ENCODE data around the gene KRTAP5-10.
"Not testable (repeated sequence)": the region's sequence is repeated elsewhere in the genome, so short reads cannot be mapped to it uniquely, and the experiment has no call there.

DNA sequence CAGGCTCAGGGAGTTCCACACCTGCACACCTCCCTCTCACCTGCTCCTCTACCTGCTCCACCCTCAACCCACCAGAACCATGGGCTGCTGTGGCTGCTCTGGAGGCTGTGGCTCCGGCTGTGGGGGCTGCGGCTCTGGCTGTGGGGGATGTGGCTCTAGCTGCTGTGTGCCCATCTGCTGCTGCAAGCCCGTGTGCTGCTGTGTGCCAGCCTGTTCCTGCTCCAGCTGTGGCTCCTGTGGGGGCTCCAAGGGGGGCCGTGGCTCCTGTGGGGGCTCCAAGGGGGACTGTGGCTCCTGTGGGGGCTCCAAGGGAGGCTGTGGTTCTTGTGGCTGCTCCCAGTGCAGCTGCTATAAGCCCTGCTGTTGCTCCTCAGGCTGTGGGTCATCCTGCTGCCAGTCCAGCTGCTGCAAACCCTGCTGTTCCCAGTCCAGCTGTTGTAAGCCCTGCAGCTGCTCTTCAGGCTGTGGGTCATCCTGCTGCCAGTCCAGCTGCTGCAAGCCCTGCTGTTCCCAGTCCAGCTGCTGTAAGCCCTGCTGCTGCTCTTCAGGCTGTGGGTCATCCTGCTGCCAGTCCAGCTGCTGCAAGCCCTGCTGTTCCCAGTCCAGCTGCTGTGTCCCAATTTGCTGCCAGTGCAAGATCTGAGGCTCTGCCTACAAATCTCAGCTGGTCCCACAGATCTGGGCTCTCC lies 27.2 kb upstream of the KRTAP5-10 start, which contains the start of gene KRTAP5-8:
- TF ChIP-seq, protein P1, sequence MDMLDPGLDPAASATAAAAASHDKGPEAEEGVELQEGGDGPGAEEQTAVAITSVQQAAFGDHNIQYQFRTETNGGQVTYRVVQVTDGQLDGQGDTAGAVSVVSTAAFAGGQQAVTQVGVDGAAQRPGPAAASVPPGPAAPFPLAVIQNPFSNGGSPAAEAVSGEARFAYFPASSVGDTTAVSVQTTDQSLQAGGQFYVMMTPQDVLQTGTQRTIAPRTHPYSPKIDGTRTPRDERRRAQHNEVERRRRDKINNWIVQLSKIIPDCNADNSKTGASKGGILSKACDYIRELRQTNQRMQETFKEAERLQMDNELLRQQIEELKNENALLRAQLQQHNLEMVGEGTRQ (IDR thresholded peaks at IDR 0.05; ENCODE audit: low read length) = not testable (repeated sequence)
- TF ChIP-seq, protein P2, sequence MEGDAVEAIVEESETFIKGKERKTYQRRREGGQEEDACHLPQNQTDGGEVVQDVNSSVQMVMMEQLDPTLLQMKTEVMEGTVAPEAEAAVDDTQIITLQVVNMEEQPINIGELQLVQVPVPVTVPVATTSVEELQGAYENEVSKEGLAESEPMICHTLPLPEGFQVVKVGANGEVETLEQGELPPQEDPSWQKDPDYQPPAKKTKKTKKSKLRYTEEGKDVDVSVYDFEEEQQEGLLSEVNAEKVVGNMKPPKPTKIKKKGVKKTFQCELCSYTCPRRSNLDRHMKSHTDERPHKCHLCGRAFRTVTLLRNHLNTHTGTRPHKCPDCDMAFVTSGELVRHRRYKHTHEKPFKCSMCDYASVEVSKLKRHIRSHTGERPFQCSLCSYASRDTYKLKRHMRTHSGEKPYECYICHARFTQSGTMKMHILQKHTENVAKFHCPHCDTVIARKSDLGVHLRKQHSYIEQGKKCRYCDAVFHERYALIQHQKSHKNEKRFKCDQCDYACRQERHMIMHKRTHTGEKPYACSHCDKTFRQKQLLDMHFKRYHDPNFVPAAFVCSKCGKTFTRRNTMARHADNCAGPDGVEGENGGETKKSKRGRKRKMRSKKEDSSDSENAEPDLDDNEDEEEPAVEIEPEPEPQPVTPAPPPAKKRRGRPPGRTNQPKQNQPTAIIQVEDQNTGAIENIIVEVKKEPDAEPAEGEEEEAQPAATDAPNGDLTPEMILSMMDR (IDR thresholded peaks at IDR 0.05; ENCODE audit: control extremely low read depth in 1 of 3, insufficient read depth in 1 of 3, low read depth in 1 of 3, low read length in 3 of 3) = not testable (repeated sequence)
- TF ChIP-seq RNF2 (IDR thresholded peaks at IDR 0.05; ENCODE audit: borderline replicate concordance, low read depth, low read length, missing control alignments, poor library complexity, severe bottlenecking); SIN3A (conservative IDR thresholded peaks at IDR 0.05 in 1 of 2, IDR thresholded peaks at IDR 0.05 in 1 of 2; ENCODE audit: low read depth in 1 of 2, low read length in 2 of 2); JUND (IDR thresholded peaks at IDR 0.05; ENCODE audit: low read length); RFX5 (IDR thresholded peaks at IDR 0.05; ENCODE audit: borderline replicate concordance, low read depth, low read length): not testable (repeated sequence)
